Common myeloid progenitor, CD34-positive (primary cell): ENCODE measurements around the gene TP53I11.
A peak's percentile ranks its signal among the peaks of the same experiment; 100 is the strongest.

Experiments
- CTCF ChIA-PET: fragments of 350-600 bp; sonication (Branson Sonifier 250); formaldehyde crosslinking; loops from one replicate; lab custom pipeline; 2021; ENCODE audit warnings: antibody characterized with exemption; lab: Charles Lee
- POLR2A ChIA-PET: fragments of 350-600 bp; sonication (Branson Sonifier 250); formaldehyde crosslinking; loops from one replicate; lab custom pipeline; 2021; ENCODE audit warnings: antibody characterized with exemption; lab: Charles Lee
- DNase-seq, 3 donors: peaks; one replicate each; pipeline versions ENCODE4 v3.0.0 to v3.0.0-alpha.2; 2013
- H3K27ac ChIP-seq, 2 experiments: 1 replicate in 1 of 2; 2 replicates in 1 of 2; pipeline ENCODE4 v1.7.0; 2013; ENCODE audit warnings: inconsistent platforms in 2 of 2, low read length in 2 of 2, mild to moderate bottlenecking in 2 of 2, low read depth in 1 of 2, moderate library complexity in 1 of 2; ENCODE audit not compliant: severe bottlenecking in 2 of 2, insufficient read depth in 1 of 2, poor library complexity in 1 of 2
- H3K27me3 ChIP-seq, 5 experiments: replicated peaks in 2 of 5; 1 replicate in 3 of 5; 2 replicates in 2 of 5; pipeline versions ENCODE4 v1.6.1 to v1.7.0; 2013; ENCODE audit warnings: low read length in 4 of 5, mild to moderate bottlenecking in 2 of 5, moderate library complexity in 2 of 5, inconsistent platforms in 1 of 5; ENCODE audit not compliant: insufficient read depth in 5 of 5, control insufficient read depth in 4 of 5
- H3K36me3 ChIP-seq, 4 experiments: 1 replicate in 2 of 4; 2 replicates in 2 of 4; pipeline versions ENCODE4 v1.6.1 to v1.7.0; 2013; ENCODE audit warnings: low read length in 3 of 4, control low read depth in 1 of 4, mild to moderate bottlenecking in 1 of 4; ENCODE audit not compliant: control insufficient read depth in 4 of 4, insufficient read depth in 4 of 4
- H3K4me1 ChIP-seq, 4 experiments: 1 replicate in 3 of 4; 2 replicates in 1 of 4; pipeline versions ENCODE4 v1.6.1 to v1.7.1; 2013; ENCODE audit warnings: low read length in 3 of 4, mild to moderate bottlenecking in 3 of 4, control low read depth in 1 of 4, inconsistent platforms in 1 of 4, moderate library complexity in 1 of 4; ENCODE audit not compliant: control insufficient read depth in 4 of 4, insufficient read depth in 4 of 4; ENCODE audit errors: control extremely low read depth in 1 of 4
- H3K4me3 ChIP-seq, 7 experiments: 1 replicate in 4 of 7; 2 replicates in 3 of 7; pipeline versions ENCODE4 v1.5.1 to v1.7.0; 2013; ENCODE audit warnings: mild to moderate bottlenecking in 7 of 7, low read length in 6 of 7, moderate library complexity in 6 of 7, inconsistent platforms in 2 of 7, low read depth in 2 of 7, control low read depth in 1 of 7; ENCODE audit not compliant: insufficient read depth in 4 of 7, control insufficient read depth in 1 of 7; ENCODE audit errors: extremely low read depth in 1 of 7
- H3K9me3 ChIP-seq, 5 experiments: 1 replicate in 4 of 5; 2 replicates in 1 of 5; pipeline versions ENCODE4 v1.6.1 to v1.7.1; 2013; ENCODE audit warnings: low read length in 4 of 5, mild to moderate bottlenecking in 2 of 5, inconsistent platforms in 1 of 5, low read depth in 1 of 5, moderate library complexity in 1 of 5; ENCODE audit not compliant: control insufficient read depth in 4 of 5, insufficient read depth in 2 of 5; ENCODE audit errors: control extremely low read depth in 1 of 5
- WGBS: methylation state at CpG from one replicate; pipeline ENCODE4 v1.1.5; 2013; ENCODE audit not compliant: insufficient coverage; 5-methylcytosine and 5-hydroxymethylcytosine counted together

TP53I11 gene

DNA sequence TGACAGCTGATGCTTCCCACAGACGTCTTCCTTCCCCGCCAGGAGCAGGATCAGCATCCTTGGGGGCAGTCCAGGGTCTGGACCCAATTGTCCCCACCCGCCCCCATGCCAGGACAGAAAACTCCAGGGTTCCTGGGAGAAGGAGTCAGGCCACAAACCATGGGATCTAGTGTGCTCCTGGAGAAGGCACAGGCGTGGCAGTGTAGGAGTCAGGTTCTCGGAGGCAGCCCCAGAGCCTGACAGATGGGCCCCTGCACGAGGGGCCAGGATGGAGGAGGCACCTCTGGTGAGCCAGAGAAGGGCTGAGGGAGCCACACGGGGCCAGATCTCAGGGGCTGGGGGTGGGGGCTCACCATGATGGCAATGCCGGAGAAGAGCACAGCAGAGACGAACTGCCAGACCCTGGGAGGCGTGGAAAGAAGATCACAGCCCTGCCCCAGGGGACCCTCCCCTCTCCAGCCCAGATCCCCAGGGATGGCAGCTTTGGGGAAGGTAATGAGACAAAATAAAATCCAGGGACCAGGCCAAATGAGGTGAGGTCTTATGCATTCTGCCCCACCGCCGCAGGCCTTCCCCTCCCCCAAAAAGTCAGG, 13.6 kb downstream of the TP53I11 start:
- H3K9me3 ChIP-seq, result no peaks in the 10 kb centered on the region
- CTCF ChIA-PET, result interaction anchor here (0.7 to 24.4 kb wide), 28 partner anchors 9 to 723 kb away, joined by 3 to 1197 read pairs (median 4); partner anchors contain the start of gene TP53I11
- DNase-seq, result no peak
- WGBS, result 92% methylated on average over 12 of the region's 12 CpGs
- POLR2A ChIA-PET, result interaction anchor here (1.4 to 1.7 kb wide), 2 partner anchors 167 to 169 kb away, joined by 4 to 7 read pairs; no protein-coding TSS in a partner anchor
- H3K27ac ChIP-seq, result no peak overlapping the region
- peaks cover 0 to 13% (median 1%) of the 10 kb centered on the region in 4 experiments for H3K36me3 ChIP-seq
- peaks cover 0 to 25% (median 14%) of the 10 kb centered on the region in 4 experiments for H3K4me1 ChIP-seq
- no peaks in the 10 kb centered on the region for H3K27me3 ChIP-seq
- H3K4me3 ChIP-seq, result no peak overlapping the region

DNA sequence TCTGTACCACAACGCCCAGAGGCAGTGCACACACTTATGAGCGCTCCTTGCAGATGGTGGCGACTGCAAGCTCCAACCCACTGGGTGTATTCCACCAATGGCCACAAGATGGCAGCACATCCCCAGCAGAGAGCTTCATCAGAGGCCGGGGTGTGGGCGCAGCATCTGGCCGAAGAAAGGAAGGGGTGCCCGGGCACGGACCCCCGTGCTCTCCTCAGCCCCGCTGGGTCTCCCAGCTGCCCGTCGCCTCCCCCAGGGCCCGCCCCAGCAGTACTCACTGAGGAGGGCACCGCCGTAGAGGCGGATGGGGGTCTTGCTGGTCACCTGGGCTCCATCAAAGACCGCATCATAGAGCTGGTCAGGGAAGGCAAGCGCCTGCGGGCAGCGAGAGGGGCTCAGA, 14.2 kb downstream of the TP53I11 start:
- no peaks in the 10 kb centered on the region for H3K9me3 ChIP-seq
- no peaks in the 10 kb centered on the region for H3K27me3 ChIP-seq
- H3K27ac ChIP-seq, result no peak overlapping the region
- WGBS, result 35% methylated on average over 19 of the region's 20 CpGs
- H3K36me3 ChIP-seq, result peaks cover 0 to 13% (median 1%) of the 10 kb centered on the region in 4 experiments
- H3K4me1 ChIP-seq, result peaks cover 0 to 20% (median 13%) of the 10 kb centered on the region in 4 experiments
- H3K4me3 ChIP-seq, result no peak overlapping the region
- ChIA-PET POLR2A (interaction anchor here (0.5 to 1.7 kb wide), 4 partner anchors 62 to 170 kb away, joined by 4 to 7 read pairs (median 4); no protein-coding TSS in a partner anchor), CTCF (interaction anchor here (0.6 to 24.4 kb wide), 36 partner anchors 9 to 724 kb away, joined by 3 to 1197 read pairs (median 4); no protein-coding TSS in a partner anchor)
- peak; percentile 79 to 90 (median 83) for DNase-seq

DNA sequence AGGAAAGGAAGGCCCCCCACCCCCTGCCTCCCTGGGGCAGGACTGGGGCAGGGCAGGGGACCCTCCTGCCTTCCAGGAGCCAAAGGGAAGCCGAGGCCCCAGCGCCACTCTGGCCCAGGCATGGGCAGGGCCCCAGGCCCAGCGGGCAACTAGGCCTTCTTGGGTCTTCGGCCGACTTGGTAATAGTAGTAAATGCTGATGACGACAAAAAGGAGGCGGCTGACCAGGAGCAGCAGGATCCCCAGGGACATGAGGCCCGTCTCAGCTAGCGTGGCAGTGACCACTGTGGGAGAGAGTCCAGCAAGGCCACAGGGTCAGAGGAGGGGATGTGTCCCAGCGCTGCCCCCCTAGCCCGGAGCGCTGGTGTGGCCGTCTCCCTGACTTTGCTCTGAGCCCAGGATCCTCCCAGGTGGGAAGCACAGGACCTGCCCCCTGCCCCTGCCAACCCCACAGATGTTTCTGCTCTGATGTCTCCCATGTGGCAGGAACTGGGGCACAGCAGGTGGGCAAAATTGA, 15.9 kb downstream of the TP53I11 start:
- ChIA-PET CTCF (interaction anchor here (0.7 to 24.4 kb wide), 6 partner anchors 7 to 385 kb away, joined by 3 to 1197 read pairs (median 22); no protein-coding TSS in a partner anchor), POLR2A (no interaction called here)
- Histone ChIP-seq H3K27me3 (no peaks in the 10 kb centered on the region), H3K4me3 (no peak overlapping the region), H3K4me1 (peaks cover 0 to 13% (median 9%) of the 10 kb centered on the region in 4 experiments), H3K36me3 (peaks cover 0 to 13% (median 1%) of the 10 kb centered on the region in 4 experiments), H3K9me3 (no peaks in the 10 kb centered on the region), H3K27ac (no peak overlapping the region)
- no peak for DNase-seq
- 95% methylated on average over 13 of the region's 13 CpGs for WGBS

DNA sequence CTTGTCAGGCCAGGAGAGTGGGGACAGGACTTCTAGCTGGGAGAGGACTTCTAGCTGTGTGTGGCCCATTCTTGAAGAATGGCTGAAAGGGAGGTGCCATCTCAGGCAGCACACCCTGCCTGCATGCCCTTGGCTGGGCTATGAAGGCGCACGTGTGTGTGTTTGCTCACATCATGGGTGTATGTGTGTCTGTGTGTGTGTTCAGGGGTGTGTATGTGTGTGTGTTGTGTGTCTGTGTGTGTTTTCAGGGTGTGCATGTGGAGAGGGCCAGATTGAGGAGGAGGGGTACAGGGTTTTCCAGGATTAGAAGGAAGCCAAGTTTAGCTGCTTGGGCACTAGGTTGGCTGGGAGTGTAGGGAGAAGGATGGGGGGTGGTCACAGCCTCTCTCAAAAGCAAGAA, 16.6 kb downstream of the TP53I11 start:
- H3K27ac ChIP-seq, result no peak overlapping the region
- H3K27me3 ChIP-seq, result no peaks in the 10 kb centered on the region
- no peak overlapping the region for H3K4me3 ChIP-seq
- H3K36me3 ChIP-seq, result peaks cover 0 to 13% (median 1%) of the 10 kb centered on the region in 4 experiments
- H3K4me1 ChIP-seq, result peaks cover 0 to 6% (median 3%) of the 10 kb centered on the region in 4 experiments
- CTCF ChIA-PET, result interaction anchor here (1.0 to 24.4 kb wide), 3 partner anchors 9 to 165 kb away, joined by 3 to 1197 read pairs (median 3); no protein-coding TSS in a partner anchor
- no peaks in the 10 kb centered on the region for H3K9me3 ChIP-seq
- WGBS, result 93% methylated on average over 2 of the region's 2 CpGs
- no peak for DNase-seq
- POLR2A ChIA-PET, result no interaction called here

DNA sequence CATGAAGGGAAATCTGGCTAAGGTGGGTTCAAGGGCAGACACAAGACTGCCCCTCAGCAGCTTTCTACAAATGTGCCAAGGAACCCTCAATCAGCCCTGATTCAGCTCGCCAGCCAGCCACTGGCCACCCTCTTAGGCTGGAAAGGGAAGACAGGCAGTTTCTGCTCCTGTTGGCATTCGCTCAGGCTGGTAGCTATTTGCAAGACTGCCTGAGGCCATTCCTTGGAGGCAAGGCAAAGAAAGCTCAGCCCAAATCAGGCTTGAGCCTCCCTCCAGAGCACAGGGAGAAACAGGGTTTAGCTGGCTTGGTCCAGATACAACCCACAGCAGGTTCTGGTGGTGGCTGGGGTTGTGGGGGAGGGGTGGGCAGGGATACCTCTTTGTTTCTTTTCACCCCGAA, 19.2 kb downstream of the TP53I11 start:
- ChIA-PET POLR2A (no interaction called here), CTCF (interaction anchor here (0.5 to 24.4 kb wide), 10 partner anchors 8 to 363 kb away, joined by 3 to 1197 read pairs (median 4); partner anchors contain the start of gene TP53I11)
- no peak overlapping the region for H3K27ac ChIP-seq
- 92% methylated on average over 2 of the region's 3 CpGs for WGBS
- DNase-seq, result no peak
- H3K9me3 ChIP-seq, result no peaks in the 10 kb centered on the region
- H3K4me3 ChIP-seq, result no peak overlapping the region
- H3K36me3 ChIP-seq, result peaks cover 0 to 13% (median 0%) of the 10 kb centered on the region in 4 experiments
- peaks cover 0 to 6% (median 3%) of the 10 kb centered on the region in 4 experiments for H3K4me1 ChIP-seq
- H3K27me3 ChIP-seq, result peaks cover 0 to 1% (median 0%) of the 10 kb centered on the region in 5 experiments

DNA sequence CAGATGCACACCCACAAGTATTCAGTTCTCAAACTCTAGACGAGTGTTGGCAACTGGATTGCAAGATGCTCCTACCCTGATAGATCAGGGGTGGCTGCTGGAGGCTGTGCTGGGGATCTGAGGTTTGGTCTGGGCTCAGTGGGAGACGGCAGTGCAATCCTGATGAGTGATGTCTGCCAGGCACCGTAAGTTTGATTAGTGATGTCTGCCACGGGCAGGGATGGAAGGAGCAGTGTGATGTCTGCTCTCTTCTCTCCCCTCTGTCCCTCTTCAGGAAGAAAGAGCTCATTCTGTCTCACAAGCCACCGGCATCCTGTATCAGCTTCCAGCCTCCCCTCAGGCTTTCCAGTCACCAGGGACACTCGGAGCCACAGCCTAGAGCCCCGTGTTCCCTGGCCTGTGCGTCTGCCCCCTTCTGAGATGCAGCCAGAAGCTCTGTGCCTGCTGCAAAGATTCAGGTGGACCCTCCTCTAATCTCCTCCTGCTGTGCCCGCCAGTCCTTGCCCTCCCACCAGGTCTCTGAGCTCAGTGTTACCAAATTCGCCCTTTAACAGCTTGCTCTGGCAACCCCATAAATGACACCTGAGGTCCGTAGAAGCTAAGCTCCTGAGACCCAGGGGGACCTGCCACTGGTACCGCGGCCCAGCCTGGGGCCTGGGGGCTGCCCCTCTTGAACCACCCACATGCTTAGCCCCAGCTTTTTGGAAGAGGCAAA, 19.9 kb downstream of the TP53I11 start:
- no peak for DNase-seq
- ChIA-PET CTCF (interaction anchor here (0.5 to 24.4 kb wide), 10 partner anchors 7 to 364 kb away, joined by 3 to 1197 read pairs (median 4); partner anchors contain the start of gene TP53I11), POLR2A (no interaction called here)
- H3K27me3 ChIP-seq, result peaks cover 0 to 1% (median 0%) of the 10 kb centered on the region in 5 experiments
- no peak overlapping the region for H3K4me3 ChIP-seq
- H3K27ac ChIP-seq, result no peak overlapping the region
- no peaks in the 10 kb centered on the region for H3K9me3 ChIP-seq
- peaks cover 0 to 13% (median 0%) of the 10 kb centered on the region in 4 experiments for H3K36me3 ChIP-seq
- peaks cover 0 to 6% (median 3%) of the 10 kb centered on the region in 4 experiments for H3K4me1 ChIP-seq
- 93% methylated on average over 7 of the region's 13 CpGs for WGBS
